Measurements from ENCODE around the gene AIFM2.
A peak's percentile ranks its signal among the peaks of the same experiment; 100 is the strongest.
"Not testable (repeated sequence)": the region's sequence is repeated elsewhere in the genome, so short reads cannot be mapped to it uniquely, and the experiment has no call there.

The AIFM2 gene

DNA sequence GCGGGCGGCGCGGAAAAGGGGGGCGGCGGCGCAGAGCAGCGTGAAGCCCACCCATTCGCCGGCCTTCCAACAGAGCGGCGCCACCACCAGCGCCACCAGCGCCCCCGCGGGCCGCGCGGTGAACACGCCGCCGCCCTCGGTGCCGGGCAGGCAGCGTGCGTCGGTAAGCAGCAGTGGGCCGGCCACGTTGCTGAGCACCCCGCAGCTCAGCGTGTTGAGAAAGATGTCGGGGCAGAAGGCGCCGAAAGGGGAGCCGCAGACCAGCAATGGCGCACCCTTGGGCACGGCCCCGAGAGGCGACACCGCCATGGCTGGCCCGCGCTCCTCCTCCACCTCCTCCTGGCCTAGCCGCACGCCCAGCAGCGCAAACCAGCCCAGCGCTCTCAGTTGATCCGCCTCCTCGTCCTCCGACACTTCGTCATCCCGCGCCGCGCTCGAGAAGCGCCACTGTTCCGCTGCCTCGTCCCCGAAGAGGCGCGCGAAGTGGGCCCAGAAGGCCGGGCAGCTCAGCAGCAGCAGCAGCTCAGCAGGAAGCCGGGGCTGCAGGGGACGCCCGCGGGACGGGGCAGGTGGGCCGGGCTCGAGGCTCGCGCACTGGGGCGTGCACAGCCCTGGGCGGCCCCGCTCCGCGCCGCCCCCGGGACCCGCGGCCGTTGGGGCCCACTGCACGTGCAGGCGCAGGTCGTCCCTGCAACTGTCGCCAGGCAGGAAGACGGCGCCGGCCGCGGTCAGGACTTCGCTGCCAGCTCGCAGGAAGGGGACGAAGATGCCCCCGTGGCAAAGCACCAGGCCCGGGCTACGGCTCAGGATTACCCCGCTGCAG is 13.3 kb upstream of the AIFM2 start:
- DNase-seq, result peak; percentile 61

DNA sequence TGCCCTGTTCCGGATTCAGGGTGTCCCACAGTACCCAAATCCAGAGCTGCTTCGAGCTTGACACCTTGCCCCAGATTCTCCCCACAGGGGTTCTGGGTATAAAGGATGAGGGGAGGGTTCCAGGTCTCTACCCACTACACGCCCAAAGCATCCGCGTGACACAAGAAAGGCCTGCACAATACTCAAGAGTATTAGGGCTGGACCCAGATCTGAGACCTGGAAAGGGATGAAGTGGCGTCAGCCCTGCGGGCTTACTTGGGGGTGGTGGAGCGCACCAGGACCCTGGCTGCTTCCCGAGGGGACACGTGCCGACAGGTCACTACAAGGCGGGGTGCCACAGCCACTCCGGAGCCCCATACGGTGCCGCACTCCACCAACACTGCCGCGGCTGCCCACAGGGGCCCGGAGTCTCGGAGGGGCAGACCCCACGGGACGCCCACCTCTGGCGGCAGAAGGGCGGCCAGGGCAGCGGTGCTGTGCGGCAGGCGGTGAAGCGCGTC is 12.6 kb upstream of the AIFM2 start:
- DNase-seq, result no peak

DNA sequence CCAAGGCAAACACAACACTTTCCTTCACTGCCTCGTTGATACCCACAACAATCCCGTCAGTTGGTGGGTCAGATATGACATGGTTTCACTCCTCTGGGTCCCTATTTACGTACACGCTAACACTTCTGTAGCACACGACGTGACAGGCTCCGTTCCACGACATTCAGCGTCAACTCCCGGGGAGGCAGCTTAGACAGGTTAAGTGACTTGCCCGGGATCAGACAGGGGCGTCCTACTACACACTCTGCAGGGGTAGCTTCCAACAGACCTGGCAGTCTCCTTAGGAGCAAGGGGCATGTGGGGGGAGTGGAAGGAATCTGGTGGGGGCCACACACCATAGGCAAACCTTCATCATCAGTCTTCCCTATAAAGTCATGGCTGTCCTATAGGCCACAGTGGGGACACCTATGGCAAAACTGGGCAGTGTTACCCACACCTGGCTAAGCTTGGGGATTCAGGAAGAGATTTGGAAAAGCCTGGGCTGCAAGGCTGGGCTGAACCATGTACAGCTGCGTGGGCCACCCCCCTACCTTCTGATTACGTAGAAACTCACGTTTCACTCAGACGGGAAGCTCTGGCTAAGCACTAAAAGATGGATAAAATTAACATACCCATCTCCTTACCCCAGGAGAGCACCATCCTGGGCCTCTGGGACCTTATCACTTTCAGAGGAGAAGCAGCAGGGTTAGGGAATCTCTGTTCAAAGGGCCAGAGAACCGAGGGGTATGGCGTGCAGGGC is 11.9 kb upstream of the AIFM2 start:
- no peak for DNase-seq

DNA sequence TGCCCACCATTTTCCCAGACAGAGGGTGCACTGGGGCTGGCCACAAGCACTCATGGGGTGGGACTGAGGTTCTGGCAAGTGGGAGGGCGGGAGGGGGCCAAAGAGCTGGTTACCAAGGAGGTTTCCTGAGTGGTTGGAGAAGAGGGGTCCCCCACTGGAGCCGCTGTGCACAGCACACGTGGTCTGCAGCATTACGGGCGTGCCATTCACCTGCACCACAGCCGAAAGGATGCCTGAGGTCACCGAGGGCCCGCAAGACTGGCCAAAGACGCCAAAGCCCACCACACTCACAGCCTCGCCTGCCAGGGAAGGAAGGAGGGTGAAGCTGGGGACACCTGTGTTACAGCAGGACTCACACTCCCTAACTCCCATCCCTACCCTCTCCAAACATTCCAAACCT is 9.9 kb upstream of the AIFM2 start:
- DNase-seq, result no peak

DNA sequence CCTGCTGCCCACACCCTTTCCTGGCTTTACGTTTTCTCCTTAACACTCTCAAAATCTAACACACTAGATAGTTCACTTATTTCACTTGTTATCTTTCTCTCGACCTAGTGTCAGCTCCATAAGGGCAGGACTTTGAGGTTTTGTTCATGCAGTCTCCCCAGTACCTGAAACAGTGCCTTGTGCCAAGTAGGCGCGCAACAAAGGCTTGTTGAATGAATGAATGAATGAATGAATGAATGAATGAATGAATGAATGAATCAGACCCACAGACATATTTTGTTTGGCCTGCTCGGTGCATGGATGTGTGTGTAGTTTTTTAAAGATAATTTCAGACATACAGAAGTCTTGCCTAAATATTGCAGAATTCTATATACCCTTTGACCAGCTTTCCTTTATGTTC is 7.7 kb upstream of the AIFM2 start:
- no peak for DNase-seq

DNA sequence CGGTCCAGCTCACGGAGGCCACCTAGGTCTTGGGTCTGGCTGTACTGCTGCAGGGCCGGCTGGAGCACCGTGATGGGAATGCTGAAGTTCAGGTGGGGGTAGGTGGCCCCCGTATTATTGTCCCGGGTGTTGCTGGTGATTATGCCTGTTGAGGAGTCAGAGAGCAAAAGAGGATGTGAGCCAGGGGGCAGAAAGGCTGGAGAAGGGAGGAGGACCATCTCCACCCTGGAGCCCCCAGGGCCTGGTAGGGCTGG is 7.3 kb upstream of the AIFM2 start:
- no peak for DNase-seq

DNA sequence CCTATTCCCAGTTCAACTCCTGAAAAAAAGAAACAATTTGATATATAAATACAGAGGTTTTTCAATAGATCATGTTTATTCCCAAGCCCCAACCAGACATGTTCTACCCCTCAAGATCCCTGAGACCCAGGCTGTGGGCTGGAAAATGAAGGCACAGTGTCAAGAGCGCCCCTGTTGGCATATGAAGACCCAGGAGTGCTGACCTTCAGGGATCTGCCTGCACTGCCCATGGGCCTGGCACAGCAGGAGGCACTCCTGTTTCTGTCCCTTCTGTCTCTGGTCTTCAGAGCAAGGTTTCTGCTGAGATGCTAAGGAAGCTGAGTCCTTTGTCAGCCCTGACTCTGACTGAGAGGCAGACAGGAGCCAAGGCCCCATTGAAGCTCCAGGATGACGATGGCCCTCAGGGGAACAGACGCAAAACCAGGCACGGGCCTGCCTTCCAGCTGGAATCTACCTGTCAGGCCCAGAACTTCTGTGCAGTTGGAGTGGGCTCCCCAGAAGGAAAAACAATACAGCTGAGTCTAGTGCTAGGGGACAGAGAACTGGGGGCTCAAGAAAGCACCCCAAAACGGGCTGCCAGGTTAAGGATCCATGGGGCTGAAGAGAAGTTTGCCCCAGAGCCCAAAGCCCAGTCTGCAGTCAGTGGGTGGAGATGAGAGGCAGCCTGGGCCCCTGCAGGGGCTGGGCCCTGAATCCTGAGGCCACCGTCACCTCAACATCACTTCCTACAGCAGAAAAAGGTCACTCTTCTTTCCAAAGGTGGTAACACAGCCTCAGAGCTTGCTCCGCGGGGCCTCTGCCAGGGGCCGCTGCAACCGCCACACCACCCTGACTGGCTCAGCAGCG is 6.7 kb upstream of the AIFM2 start:
- no peak for DNase-seq

DNA sequence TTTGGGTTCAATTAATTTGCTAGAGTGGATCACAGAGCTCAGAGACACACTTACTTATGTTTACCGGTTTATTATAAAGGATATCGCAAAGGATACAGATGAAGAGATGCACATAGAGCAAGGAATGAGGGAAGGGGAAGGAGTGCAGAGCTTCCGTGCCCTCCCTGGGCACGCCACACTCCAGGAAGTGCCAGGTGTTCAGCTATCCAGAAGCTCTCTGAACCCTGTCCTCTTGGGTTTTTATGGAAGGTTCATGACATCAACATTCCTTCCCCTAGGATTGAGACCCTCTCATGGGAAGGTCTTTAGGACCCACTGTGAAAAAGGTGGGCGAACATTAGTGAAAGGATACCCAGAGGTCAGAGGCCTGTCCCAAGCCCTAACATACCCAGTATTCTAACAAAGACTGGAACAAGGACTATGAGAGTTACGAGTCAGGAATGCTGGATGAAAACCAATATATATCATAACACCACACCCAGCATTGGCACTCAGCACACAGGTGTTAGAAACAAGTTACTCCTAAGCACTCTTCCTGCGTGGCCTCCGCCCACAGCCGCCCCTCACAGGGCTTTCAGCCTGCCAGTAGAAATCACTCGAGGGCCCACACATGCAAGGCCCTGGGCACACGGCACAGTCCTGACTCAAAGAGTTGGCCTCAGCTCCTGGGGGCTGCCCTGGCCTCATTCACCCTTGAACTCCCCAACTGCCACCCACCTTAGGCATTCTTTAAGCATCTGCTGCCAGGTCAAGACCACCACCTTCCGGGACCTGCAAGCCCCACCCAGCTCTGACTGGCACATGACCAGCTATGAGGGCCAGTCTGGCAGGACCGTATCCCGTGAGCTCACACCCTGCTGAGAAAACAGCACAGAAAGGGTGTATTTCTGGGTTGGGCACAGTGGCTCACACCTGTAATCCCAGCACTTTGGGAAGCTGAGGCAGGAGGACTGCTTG is 5.6 kb upstream of the AIFM2 start:
- no peak for DNase-seq

DNA sequence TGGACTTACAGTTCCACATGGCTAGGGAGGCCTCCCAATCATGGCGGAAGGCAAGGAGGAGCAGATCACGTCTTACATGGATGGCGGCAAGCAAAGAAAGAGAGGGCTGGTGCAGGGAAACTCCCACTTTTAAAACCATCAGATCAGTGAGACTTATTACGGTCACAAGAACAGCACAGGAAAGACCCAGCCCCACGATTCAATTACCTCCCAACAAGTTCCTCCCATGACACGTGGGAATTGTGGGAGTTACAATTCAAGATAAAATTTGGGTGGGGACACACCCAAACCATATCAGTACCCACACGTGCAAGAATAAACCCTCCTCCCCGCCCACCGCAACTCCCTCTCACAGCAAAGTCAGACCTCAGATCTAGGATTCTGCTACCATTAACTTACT is 4.5 kb upstream of the AIFM2 start:
- DNase-seq, result no peak

DNA sequence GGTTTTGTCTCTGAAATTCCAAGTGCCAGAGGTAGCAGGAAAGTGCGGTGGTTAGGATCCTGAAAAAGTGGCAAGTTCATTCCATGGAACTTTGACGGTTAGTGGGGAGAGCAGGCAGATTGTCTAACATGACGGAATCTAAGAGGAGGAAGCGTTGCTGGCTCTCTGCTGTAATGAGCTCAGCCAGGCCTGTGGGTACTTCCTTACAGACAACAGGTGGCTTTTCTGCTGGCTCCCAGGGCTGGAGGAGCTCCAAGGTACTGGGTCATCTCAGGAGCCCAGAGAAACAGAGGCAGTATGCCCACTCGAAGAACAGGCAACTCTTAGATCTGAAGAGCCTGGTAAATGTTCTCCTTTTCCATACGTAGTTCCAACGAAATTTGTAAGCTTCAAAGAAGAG is 3.1 kb upstream of the AIFM2 start:
- DNase-seq, result no peak

DNA sequence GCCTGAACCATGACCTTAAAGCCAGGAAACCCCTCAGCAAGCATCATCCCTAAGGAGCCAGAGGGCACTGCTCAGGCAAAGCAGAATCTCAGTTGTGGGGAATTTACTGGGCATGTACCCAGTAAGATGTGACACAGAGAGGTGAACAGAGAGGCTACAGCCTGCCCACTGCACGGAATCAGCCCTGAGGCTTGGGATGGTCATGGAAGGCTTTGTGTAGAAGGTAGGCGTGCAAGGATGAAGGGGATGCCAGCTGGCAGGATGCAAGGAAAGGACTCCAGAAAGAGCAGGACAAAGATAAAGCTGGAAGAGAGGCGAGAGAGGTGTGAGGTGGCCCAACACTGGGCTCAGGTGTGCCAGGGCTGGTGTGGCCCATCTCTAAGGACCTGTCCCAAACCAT is 2.4 kb upstream of the AIFM2 start:
- no peak for DNase-seq

DNA sequence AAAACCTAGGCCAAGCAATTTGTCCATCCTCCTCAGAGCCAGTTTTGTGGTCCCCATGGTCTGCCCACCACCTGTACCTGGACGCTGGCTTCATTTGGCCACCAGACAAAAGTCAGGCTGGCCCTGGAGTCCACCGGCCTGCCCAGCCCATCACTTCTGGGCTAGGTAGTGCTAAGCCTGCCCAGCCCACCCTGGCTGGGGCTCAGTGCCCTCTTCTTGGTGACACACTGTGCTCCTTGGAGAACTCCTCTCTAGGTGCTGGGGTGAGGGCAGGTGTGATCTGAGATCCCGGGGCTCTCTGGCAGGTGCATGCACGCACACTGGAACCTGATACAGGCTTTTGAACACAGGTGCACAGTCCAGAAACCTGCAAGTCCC is 1.1 kb downstream of the AIFM2 start:
- no peak for DNase-seq

DNA sequence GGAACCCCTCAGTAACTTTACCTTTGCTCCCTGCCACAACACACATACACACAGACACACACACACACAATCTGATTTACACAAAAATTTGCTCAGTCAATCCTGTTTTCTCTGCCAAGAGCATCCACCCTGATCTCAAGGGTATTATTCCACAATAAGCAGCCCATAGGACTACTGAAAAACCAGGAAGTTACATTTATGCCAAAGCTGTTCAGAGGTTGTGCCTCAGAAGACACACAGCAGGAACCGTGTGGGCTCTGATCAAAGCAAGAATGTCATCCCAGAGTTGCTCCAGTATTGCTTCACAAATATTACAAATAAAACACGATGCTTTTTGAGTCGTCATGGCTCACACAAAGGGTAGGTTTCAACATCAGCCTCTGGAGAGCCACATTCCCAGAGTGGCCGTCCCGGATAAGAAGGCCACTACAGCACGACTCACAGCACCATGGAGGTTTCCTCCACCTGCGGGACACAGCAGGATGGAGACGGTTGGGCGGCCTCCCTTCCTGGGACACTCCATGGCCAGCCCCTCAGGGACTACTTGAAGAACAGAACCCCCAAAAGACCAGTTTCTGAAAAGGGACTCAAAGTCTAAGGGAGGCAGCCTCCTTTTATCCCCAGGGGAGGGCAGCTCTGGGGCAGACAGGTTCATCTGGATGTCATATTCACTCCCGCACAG is 1.6 kb downstream of the AIFM2 start:
- peak; percentile 73 for DNase-seq

DNA sequence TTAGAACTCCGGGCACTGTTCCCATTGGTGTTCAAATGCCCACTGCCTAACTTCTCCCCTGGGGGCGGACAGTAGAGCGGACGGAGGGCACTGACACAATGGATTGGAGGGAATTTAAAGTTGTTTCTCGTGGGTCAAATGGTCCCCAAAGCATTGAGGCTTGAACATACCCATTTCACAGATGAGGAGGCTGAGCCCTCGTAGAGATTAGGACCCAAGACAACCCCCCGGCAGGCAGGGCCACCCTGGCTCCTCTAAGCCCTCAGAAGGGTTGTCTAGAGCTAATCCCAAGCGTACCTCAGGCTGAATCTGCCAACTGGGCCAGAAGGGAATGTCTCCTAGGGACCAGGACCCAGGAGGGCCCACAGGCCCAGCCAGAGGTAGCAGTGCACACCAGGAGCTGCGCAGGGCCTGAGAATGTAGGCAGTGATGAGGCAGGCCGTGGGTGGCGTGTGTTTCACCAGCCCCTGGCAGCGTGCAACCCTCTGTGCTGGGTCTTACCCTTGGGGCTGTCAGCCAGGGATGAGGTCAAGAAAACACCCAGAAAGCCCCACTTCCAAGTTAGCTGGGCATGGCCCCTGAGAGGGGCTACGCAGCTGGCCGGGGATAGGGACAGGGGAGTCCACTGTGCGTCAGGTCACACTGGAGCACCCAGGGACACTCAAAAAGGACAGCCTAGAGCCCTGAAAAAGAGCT is 5.8 kb downstream of the AIFM2 start:
- no peak for DNase-seq

DNA sequence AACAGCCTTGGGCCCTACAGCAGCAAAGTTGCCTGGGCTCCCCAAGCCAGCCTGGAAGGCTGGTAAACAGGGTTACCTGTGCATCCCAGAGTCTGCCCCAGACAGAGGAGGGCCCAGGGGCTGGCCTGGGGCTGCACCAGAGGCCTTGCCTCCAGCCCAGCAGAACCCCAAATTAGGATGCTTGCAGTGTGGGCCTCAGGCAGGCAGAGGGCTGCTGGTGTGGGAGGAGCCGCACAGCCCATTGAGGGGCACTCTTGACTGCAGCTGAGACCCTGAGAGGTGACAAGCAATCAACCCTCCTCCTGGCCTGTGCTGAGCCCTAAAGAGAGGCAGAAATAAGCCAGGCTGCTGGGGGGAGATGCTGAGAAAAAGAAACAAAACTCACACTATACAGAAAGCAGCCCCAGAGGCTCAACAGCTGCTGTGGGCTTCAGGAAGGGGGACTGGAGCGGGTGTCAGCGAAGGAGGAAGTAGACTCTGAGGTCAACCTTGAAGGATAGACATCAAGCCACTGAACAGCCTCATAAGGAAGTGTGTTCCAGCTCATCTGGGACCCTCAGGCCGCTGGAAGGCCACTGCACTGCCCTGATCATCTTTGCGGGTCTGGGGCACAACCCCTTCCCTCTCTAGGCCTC is 6.6 kb downstream of the AIFM2 start:
- DNase-seq, result no peak

DNA sequence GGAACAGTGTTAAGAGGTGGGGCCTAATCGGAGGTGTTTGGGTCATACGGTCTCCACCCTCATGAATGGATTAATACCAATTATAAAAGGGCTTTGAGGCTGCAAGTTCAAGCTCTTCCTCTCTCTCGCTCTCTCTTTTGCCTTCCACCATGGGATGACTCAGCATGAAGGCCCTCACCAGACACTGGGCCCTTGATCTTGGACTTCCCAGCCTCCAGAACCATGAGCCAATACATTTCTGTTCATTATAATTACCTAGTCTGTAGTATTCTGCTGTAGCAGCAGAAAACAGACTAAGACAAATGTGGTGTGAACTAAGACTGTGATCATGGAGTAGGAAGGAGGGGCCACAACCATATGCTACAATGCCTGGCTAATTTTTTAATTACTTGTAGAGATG is 7.7 kb downstream of the AIFM2 start:
- DNase-seq, result no peak

DNA sequence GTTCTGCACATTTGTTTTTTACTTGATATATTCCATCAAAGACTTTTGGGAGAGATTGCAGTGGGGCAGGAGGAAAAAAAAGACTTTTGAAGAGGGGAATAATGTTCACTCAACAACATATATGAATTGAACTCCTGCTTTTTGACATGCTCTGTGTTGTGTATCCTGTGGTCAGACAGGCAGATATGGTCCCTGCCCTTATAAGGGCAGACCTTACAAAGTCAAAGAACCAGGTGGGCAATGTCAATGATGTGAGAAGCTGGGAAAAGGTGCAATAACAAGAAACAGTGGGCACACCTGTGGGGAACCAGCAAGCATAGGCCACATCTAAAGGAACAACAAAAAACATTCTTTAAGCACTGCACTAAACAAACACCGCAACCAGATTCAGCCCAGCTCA is 8.2 kb downstream of the AIFM2 start:
- DNase-seq, result no peak

DNA sequence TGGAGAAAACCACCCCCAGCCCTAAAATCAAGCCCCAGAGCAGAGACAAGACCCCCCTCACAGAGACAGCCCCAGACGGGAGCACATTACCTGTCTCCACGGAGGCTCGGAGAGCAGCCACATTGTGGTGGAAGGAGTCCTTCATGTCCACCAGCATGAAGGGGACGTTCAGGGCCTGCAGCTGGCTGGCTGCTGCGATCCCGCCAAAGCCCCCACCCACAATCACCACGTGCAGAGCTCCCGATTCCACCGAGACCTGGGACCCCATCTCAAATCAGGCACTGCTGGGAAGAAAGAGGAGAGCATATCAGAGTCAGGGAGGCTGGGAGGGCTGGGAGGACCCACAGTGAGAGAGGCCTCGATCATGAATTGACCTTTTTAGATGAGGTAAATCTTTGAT is 8.8 kb downstream of the AIFM2 start:
- no peak for DNase-seq

DNA sequence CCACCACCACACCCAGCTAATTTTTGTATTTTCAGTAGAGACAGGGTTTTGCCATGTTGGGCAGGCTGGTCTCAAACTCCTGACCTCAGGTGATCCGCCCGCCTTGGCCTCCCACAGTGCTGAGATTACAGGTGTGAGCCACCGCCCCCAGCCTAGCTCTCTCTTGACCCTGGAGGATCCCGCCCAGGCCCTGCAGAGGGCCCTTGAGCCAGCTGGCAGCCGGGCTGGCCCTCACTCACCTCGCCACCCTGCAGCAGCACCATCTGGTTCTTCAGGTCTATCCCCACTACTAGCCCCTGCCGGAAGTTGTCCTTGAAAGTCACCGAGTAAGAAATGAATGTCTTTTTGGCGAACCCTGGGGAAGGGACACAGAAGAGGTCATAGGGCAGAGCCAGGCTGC is 9.5 kb downstream of the AIFM2 start:
- not testable (repeated sequence) for DNase-seq

DNA sequence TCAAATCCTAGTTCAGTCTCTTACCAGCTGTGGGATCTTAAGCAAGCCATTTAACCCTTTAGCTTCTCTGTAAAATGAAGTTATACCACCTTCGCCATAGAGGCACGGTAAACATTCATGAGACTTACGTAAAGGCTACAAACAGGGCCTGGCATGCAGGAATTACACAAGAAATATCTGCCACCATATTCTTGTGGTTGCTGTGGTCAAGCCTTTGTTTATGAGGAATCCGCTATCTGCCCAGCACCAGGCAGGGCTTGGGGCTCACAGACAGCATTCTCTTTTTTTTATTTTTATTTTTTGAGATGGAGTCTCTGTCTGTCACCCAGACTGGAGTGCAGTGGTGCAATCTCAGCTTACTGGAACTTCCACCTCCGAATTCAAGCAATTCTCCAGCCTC is 9.9 kb downstream of the AIFM2 start:
- peak; percentile 6 for DNase-seq

All from fibroblast of skin of scalp (primary cell).